ENCODE results near the gene PSMD1.
A peak's percentile ranks its signal among the peaks of the same experiment; 100 is the strongest.
"Not testable (repeated sequence)": the region's sequence is repeated elsewhere in the genome, so short reads cannot be mapped to it uniquely, and the experiment has no call there.

PSMD1 gene

DNA sequence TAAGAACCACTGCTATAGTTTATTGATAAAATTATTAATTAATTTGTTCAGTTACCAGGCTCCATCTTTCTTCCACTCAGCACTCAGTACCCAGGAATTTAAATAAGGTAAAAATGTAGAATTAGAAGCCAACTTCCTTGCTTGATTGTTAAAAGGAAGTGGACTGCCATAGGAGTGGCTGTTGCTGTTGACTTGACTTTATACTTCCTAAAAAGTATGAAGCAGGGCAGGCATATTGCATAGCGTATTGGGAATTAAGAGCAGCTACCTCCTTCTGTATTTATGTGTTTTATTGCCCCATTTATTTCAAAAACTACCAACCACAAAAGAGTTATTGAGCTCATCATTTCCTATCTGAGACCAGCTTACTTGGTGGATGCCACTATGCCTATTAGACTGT lies 27.9 kb downstream of the PSMD1 start:
- H3K27me3 ChIP-seq (ENCODE audit: control insufficient read depth in 1 of 2, insufficient read depth in 2 of 2, low read length in 2 of 2) = no peaks in the 10 kb centered on the region
- H3K36me3 ChIP-seq (ENCODE audit: control insufficient read depth in 1 of 2, insufficient read depth in 2 of 2, low read length in 2 of 2) = peaks cover 38 to 90% of the 10 kb centered on the region in 2 donors
- H3K4me3 ChIP-seq (ENCODE audit: low read depth in 1 of 2, low read length in 2 of 2) = no peak overlapping the region
- no peak overlapping the region for H3K27ac ChIP-seq (ENCODE audit: low read depth, low read length)
- H3K4me1 ChIP-seq (ENCODE audit: control insufficient read depth in 1 of 2, insufficient read depth in 2 of 2, low read length in 2 of 2) = peaks cover 9 to 14% of the 10 kb centered on the region in 2 donors
- no peak overlapping the region for H3K9ac ChIP-seq (ENCODE audit: low read depth in 1 of 2, low read length in 2 of 2)
- H3K9me3 ChIP-seq (ENCODE audit: control insufficient read depth in 1 of 2, low read length in 2 of 2) = no peaks in the 10 kb centered on the region

DNA sequence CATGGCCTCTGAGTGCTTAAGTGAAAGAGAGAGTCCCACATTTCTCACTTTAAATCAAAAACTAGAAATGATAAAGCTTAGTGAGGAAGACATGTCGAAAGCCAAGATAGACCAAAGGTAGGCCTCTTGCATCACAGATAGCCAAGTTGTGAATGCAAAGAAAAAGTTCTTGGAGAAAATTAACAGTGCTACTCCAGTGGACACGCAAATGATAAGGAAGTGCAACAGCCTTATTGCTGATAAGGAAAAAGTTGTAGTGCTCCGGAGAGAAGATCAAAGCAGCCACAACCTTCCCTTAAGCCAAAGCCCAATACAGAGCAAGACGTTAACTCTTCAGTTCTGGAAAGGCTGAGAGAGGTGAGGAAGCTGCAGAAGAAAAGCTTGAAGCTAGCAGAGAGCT lies 32.1 kb downstream of the PSMD1 start:
- H3K4me1 ChIP-seq (ENCODE audit: control insufficient read depth in 1 of 2, insufficient read depth in 2 of 2, low read length in 2 of 2) = peaks cover 9 to 16% of the 10 kb centered on the region in 2 donors

DNA sequence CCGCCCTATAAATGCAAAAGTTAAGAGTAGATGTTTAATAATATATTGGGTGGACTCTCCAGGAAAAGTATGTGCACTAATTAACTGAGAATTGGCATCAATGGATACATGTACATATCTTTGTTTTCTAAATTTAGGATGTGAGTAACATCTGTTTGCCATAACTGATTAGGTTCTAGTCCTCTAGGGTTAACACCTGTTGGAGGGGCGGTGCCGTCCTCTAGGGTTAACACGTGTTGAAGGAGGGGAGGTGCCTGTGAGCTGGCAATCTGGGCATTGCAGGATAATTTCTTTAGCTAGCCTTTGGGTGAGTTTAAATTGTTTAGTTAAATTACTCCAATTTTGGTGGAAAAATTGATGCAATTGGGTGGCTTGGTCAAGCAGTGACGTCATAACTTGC lies 37.3 kb downstream of the PSMD1 start:
- Histone ChIP-seq H3K27me3 (ENCODE audit: control insufficient read depth in 1 of 2, insufficient read depth in 2 of 2, low read length in 2 of 2) (no peaks in the 10 kb centered on the region), H3K4me3 (ENCODE audit: low read depth in 1 of 2, low read length in 2 of 2) (no peak overlapping the region), H3K27ac (ENCODE audit: low read depth, low read length) (no peak overlapping the region), H3K36me3 (ENCODE audit: control insufficient read depth in 1 of 2, insufficient read depth in 2 of 2, low read length in 2 of 2) (peaks cover 4 to 40% of the 10 kb centered on the region in 2 donors), H3K9ac (ENCODE audit: low read depth in 1 of 2, low read length in 2 of 2) (no peak overlapping the region), H3K4me1 (ENCODE audit: control insufficient read depth in 1 of 2, insufficient read depth in 2 of 2, low read length in 2 of 2) (peaks cover 14 to 16% of the 10 kb centered on the region in 2 donors), H3K9me3 (ENCODE audit: control insufficient read depth in 1 of 2, low read length in 2 of 2) (peaks cover 4 to 5% of the 10 kb centered on the region in 2 donors)

More for the DNA sequence above, 32.1 kb downstream of the PSMD1 start:
- Histone ChIP-seq H3K27me3 (ENCODE audit: control insufficient read depth in 1 of 2, insufficient read depth in 2 of 2, low read length in 2 of 2) (no peaks in the 10 kb centered on the region), H3K9ac (ENCODE audit: low read depth in 1 of 2, low read length in 2 of 2) (no peak overlapping the region), H3K9me3 (ENCODE audit: control insufficient read depth in 1 of 2, low read length in 2 of 2) (no peaks in the 10 kb centered on the region), H3K27ac (ENCODE audit: low read depth, low read length) (no peak overlapping the region), H3K4me3 (ENCODE audit: low read depth in 1 of 2, low read length in 2 of 2) (no peak overlapping the region), H3K36me3 (ENCODE audit: control insufficient read depth in 1 of 2, insufficient read depth in 2 of 2, low read length in 2 of 2) (peaks cover 26 to 64% of the 10 kb centered on the region in 2 donors)

DNA sequence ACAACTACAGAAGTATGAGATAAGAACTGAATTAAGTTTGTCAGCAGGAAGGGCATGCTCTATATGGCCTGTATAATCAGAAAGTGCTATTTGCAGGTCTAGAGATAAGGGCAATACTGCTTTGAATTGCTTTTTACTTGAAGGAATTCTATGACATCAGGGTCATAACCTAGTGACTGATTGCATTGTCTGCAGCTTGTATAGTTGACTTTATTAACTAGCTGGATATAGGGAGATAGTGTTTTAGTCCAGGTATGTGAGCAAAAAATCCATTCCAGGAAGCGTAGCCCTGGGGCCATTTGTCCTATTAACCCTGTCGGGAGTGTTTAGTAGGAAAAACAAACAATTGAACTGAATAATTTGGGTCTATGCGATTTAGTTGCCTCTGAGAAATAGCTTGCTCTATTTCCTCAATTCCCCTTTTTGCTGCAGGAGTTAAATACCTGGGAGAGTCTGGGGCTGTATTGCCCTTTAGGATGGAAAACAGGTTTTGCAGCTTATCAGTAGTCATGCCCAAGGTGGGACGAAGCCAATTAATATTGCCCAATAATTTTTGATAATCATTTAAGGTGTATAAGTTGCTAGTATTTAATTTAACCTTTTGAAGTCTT lies 38.2 kb downstream of the PSMD1 start:
- peaks cover 10 to 43% of the 10 kb centered on the region in 2 donors for H3K36me3 ChIP-seq (ENCODE audit: control insufficient read depth in 1 of 2, insufficient read depth in 2 of 2, low read length in 2 of 2)
- H3K9me3 ChIP-seq (ENCODE audit: control insufficient read depth in 1 of 2, low read length in 2 of 2) = peaks cover 13 to 14% of the 10 kb centered on the region in 2 donors
- H3K9ac ChIP-seq (ENCODE audit: low read depth in 1 of 2, low read length in 2 of 2) = no peak overlapping the region
- H3K4me3 ChIP-seq (ENCODE audit: low read depth in 1 of 2, low read length in 2 of 2) = no peak overlapping the region
- peaks cover 11 to 12% of the 10 kb centered on the region in 2 donors for H3K4me1 ChIP-seq (ENCODE audit: control insufficient read depth in 1 of 2, insufficient read depth in 2 of 2, low read length in 2 of 2)
- no peaks in the 10 kb centered on the region for H3K27me3 ChIP-seq (ENCODE audit: control insufficient read depth in 1 of 2, insufficient read depth in 2 of 2, low read length in 2 of 2)
- H3K27ac ChIP-seq (ENCODE audit: low read depth, low read length) = no peak overlapping the region

DNA sequence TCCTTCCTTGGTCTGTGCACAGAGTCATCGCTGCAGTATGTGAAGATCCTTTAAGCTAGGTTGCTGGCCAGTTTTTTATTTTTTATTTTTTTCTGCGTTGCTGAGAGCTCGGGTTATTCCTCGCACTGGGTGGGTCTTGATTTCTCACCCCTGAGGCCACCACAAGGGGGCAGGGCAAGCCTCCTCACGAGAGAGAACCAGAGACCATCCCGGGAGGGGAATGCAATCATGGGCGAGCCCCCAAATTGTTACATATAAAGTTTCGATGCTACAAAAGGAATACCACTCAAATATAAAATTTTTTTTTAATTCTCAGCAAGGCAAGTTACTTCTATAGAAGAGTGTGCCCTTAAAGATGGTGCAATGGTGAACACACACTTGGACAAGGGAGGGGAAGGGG lies 43.3 kb downstream of the PSMD1 start:
- H3K9ac ChIP-seq (ENCODE audit: low read depth in 1 of 2, low read length in 2 of 2) = no peak overlapping the region
- peaks cover 10 to 42% of the 10 kb centered on the region in 2 donors for H3K36me3 ChIP-seq (ENCODE audit: control insufficient read depth in 1 of 2, insufficient read depth in 2 of 2, low read length in 2 of 2)
- H3K4me1 ChIP-seq (ENCODE audit: control insufficient read depth in 1 of 2, insufficient read depth in 2 of 2, low read length in 2 of 2) = peaks cover 8 to 13% of the 10 kb centered on the region in 2 donors
- H3K4me3 ChIP-seq (ENCODE audit: low read depth in 1 of 2, low read length in 2 of 2) = peak overlapping the region in 1 of 2 donors; percentile 33
- H3K9me3 ChIP-seq (ENCODE audit: control insufficient read depth in 1 of 2, low read length in 2 of 2) = peaks cover 23% of the 10 kb centered on the region in 2 donors
- H3K27ac ChIP-seq (ENCODE audit: low read depth, low read length) = no peak overlapping the region
- H3K27me3 ChIP-seq (ENCODE audit: control insufficient read depth in 1 of 2, insufficient read depth in 2 of 2, low read length in 2 of 2) = no peaks in the 10 kb centered on the region

DNA sequence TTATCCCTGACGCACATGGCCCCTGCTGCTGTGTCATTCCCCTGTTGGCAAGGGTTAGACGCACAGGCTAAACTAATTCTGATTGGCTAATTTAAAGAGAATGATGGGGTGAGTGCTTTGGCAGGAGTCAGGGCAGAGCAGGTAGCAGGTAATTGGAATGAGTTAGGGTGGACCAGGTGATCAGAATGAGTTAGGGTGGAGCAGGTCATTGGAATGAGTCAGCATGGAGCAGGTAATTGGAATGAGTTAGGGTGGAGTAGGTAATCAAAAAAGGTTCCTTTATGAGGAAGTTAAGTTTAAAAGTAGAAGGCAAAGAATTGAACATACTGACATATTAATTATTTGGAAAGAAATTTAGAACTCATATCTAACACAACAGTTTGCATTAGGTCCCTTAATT lies 43.7 kb downstream of the PSMD1 start:
- not testable (repeated sequence) for H3K27me3 ChIP-seq (ENCODE audit: control insufficient read depth in 1 of 2, insufficient read depth in 2 of 2, low read length in 2 of 2); H3K9ac ChIP-seq (ENCODE audit: low read depth in 1 of 2, low read length in 2 of 2); H3K27ac ChIP-seq (ENCODE audit: low read depth, low read length)
- H3K4me3 ChIP-seq (ENCODE audit: low read depth in 1 of 2, low read length in 2 of 2) = peak overlapping the region in 1 of 2 donors; percentile 33
- peaks cover 23% of the 10 kb centered on the region in 2 donors for H3K9me3 ChIP-seq (ENCODE audit: control insufficient read depth in 1 of 2, low read length in 2 of 2)
- H3K4me1 ChIP-seq (ENCODE audit: control insufficient read depth in 1 of 2, insufficient read depth in 2 of 2, low read length in 2 of 2) = peaks cover 8 to 11% of the 10 kb centered on the region in 2 donors
- peaks cover 10 to 42% of the 10 kb centered on the region in 2 donors for H3K36me3 ChIP-seq (ENCODE audit: control insufficient read depth in 1 of 2, insufficient read depth in 2 of 2, low read length in 2 of 2)

DNA sequence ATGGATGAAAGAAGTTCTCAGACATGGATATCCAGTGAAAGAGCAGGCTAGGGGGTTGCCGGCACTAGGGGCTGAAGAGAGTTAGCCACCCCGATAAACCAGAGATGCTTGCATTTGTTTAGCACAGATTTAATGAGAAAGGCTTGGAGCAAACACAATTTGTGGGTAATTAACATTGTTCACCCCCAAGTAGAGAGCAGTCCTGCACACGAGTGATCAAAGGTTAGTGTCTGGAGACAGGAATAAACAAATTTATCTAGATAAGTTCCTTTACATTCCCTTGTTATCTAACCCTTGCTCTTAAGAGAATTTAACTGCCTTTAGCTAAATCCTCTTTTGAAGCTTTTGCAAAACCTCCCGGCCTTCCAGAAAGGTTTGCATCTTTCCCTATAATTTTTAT lies 44.3 kb downstream of the PSMD1 start:
- Histone ChIP-seq H3K4me3 (ENCODE audit: low read depth in 1 of 2, low read length in 2 of 2) (peak overlapping the region in 1 of 2 donors; percentile 33), H3K9me3 (ENCODE audit: control insufficient read depth in 1 of 2, low read length in 2 of 2) (peaks cover 23% of the 10 kb centered on the region in 2 donors), H3K4me1 (ENCODE audit: control insufficient read depth in 1 of 2, insufficient read depth in 2 of 2, low read length in 2 of 2) (peaks cover 7 to 8% of the 10 kb centered on the region in 2 donors), H3K27ac (ENCODE audit: low read depth, low read length) (no peak overlapping the region), H3K27me3 (ENCODE audit: control insufficient read depth in 1 of 2, insufficient read depth in 2 of 2, low read length in 2 of 2) (no peaks in the 10 kb centered on the region), H3K9ac (ENCODE audit: low read depth in 1 of 2, low read length in 2 of 2) (no peak overlapping the region), H3K36me3 (ENCODE audit: control insufficient read depth in 1 of 2, insufficient read depth in 2 of 2, low read length in 2 of 2) (peaks cover 10 to 42% of the 10 kb centered on the region in 2 donors)

GRCh38 chr2:231102772-231103171 lies 46.1 kb downstream of the PSMD1 start:
- Histone ChIP-seq H3K4me3 (ENCODE audit: low read depth in 1 of 2, low read length in 2 of 2) (no peak overlapping the region), H3K27ac (ENCODE audit: low read depth, low read length) (no peak overlapping the region), H3K27me3 (ENCODE audit: control insufficient read depth in 1 of 2, insufficient read depth in 2 of 2, low read length in 2 of 2) (no peaks in the 10 kb centered on the region), H3K9ac (ENCODE audit: low read depth in 1 of 2, low read length in 2 of 2) (no peak overlapping the region), H3K9me3 (ENCODE audit: control insufficient read depth in 1 of 2, low read length in 2 of 2) (peaks cover 23% of the 10 kb centered on the region in 2 donors), H3K4me1 (ENCODE audit: control insufficient read depth in 1 of 2, insufficient read depth in 2 of 2, low read length in 2 of 2) (peaks cover 7 to 8% of the 10 kb centered on the region in 2 donors), H3K36me3 (ENCODE audit: control insufficient read depth in 1 of 2, insufficient read depth in 2 of 2, low read length in 2 of 2) (peaks cover 10 to 31% of the 10 kb centered on the region in 2 donors)

GRCh38 chr2:231104115-231104713 lies 47.5 kb downstream of the PSMD1 start:
- Histone ChIP-seq H3K9ac (ENCODE audit: low read depth in 1 of 2, low read length in 2 of 2) (no peak overlapping the region), H3K4me3 (ENCODE audit: low read depth in 1 of 2, low read length in 2 of 2) (no peak overlapping the region), H3K27ac (ENCODE audit: low read depth, low read length) (no peak overlapping the region), H3K9me3 (ENCODE audit: control insufficient read depth in 1 of 2, low read length in 2 of 2) (peaks cover 15 to 16% of the 10 kb centered on the region in 2 donors), H3K4me1 (ENCODE audit: control insufficient read depth in 1 of 2, insufficient read depth in 2 of 2, low read length in 2 of 2) (peaks cover 7 to 8% of the 10 kb centered on the region in 2 donors), H3K36me3 (ENCODE audit: control insufficient read depth in 1 of 2, insufficient read depth in 2 of 2, low read length in 2 of 2) (peaks cover 14 to 31% of the 10 kb centered on the region in 2 donors), H3K27me3 (ENCODE audit: control insufficient read depth in 1 of 2, insufficient read depth in 2 of 2, low read length in 2 of 2) (no peaks in the 10 kb centered on the region)

DNA sequence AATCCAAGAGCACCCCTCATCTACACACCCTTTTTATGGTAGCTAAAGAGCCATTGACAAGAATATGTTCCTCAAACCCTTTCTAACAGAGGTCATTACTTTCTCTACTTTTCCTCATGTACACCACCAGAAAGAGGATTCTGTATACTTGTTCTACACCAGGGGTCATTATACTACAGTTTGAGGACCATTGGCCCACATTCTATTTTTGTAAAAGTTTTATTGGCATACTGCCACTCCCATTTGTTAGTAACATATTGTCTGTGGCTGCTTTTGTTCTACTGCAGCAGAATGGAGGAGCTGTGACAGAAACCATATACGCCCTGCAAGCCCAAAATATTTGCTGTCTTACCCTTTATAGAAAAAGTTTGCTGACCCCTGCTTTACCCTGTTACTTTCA lies 53.9 kb downstream of the PSMD1 start:
- H3K36me3 ChIP-seq (ENCODE audit: control insufficient read depth in 1 of 2, insufficient read depth in 2 of 2, low read length in 2 of 2) = peaks cover 16 to 21% of the 10 kb centered on the region in 2 donors
- peaks cover 0 to 9% of the 10 kb centered on the region in 2 donors for H3K4me1 ChIP-seq (ENCODE audit: control insufficient read depth in 1 of 2, insufficient read depth in 2 of 2, low read length in 2 of 2)
- H3K27ac ChIP-seq (ENCODE audit: low read depth, low read length) = no peak overlapping the region

More for the DNA sequence above, 53.9 kb downstream of the PSMD1 start:
- Histone ChIP-seq H3K9me3 (ENCODE audit: control insufficient read depth in 1 of 2, low read length in 2 of 2) (no peaks in the 10 kb centered on the region), H3K4me3 (ENCODE audit: low read depth in 1 of 2, low read length in 2 of 2) (no peak overlapping the region), H3K9ac (ENCODE audit: low read depth in 1 of 2, low read length in 2 of 2) (no peak overlapping the region), H3K27me3 (ENCODE audit: control insufficient read depth in 1 of 2, insufficient read depth in 2 of 2, low read length in 2 of 2) (no peaks in the 10 kb centered on the region)
